Islet of Langerhans (tissue), 1 donor: Measurements from ENCODE around the gene PSMB5.
"Not testable (repeated sequence)": the region's sequence is repeated elsewhere in the genome, so short reads cannot be mapped to it uniquely, and the experiment has no call there.

Experiments used
- FAIRE-seq: peaks from one replicate; lab custom pipeline; 2011; peaks lifted over from hg19 to GRCh38; lab: Jason Lieb, UNC

The PSMB5 gene

DNA sequence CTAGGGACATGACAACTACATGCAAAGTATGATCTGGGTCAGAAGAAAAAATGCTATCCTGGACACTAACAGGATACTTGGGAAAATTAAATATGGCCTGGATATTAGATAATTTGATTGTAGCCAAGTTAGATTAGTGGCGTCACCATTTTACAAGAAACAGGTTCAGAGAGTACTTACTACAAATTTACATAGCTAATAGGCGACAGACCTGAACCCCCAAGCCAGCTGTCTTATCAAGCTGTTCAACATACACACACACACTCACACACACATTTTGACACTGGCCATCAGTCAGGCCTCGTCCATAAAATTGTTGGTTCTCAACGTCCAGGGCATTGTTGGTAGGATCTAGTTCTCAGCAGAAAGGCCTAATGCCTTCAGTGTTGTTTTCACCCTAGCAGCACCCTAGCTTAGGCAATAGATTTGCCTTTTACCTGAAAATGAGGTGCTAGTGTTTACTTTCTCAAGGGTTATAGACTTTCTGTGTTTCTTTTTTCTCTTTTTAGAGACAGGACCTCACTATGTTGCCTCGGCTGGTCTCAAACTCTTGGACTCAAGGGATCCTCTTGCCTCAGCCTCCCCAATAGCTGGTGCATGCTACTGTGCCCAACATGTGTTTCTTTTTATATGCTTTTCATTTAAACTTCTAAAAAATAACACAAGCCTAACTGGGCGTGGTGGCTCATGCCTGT lies 21.5 kb downstream of the PSMB5 start:
- no peak for FAIRE-seq

- no peak for FAIRE-seq
These were observed 24.6 kb downstream of the PSMB5 start, which contains the start of gene C14orf93 for GRCh38 chr14:23009939-23010726. TSS of gene C14orf93 (minus strand) at chr14:23010143. CDS start at chr14:22999023, 11,120 bp downstream.

GRCh38 chr14:23009483-23009938 lies 25.2 kb downstream of the PSMB5 start:
- FAIRE-seq, result peak; percentile 49

- no peak for FAIRE-seq
These were observed 25.9 kb downstream of the PSMB5 start for GRCh38 chr14:23008831-23009230.

DNA sequence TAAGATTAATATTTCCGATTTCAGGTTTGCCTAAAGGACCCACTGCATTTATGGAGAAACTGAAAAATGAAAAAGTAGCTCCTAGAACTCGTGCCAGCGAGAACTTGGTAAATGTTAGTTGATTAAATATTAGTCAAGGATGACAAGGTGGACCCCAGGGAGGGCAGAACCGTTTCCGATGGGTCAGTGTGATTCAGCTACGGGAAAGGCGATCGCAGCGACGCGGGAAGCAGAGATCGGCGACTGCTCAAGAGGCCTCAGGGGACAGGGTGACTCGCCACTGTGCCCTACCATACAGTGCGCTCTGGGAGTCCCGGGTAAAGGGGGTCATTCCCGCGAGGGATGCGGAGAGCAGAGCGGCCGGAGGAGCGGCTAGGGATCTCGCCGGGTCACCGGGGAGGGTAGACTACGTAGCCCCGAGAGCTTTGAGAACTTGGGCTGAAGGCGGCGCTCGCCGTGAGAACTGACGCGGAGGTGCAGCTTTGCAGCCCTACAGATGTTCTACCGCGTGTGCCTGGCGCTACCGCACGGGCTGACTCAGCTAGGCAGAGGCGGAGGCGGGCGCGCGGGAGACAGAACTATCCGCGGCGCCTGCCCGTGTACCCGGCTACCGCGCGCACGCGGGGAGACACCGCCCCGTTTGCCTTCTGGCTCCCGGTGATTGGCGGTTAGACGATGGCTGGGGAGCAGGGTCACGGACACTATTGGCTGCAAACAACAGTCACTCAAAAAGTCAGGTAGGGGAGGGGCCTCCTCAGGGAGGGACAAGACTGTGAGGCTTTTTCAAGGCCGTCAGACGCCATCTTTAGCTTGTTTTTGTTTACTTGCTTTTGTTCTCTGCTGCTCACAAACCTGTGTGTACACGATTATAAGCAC lies 27.9 kb downstream of the PSMB5 start:
- FAIRE-seq, result peak; percentile 13

DNA sequence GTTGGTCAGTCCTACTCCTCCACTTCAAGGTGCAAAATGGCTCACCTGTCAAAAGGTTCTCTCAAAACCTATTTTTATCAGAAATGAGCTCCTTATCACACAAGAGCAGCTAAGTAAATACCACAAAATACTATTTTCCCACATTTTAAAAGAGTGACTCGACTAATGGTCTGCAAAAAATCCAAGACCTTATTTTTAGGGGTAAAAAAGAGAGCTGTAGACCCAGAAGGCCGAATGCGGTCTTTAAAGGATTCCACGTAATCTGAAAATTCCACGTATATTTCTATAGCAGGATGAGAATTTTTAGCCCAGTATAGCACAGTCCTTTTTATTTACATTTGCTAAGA lies 28.5 kb downstream of the PSMB5 start:
- FAIRE-seq, result peak; percentile 30

DNA sequence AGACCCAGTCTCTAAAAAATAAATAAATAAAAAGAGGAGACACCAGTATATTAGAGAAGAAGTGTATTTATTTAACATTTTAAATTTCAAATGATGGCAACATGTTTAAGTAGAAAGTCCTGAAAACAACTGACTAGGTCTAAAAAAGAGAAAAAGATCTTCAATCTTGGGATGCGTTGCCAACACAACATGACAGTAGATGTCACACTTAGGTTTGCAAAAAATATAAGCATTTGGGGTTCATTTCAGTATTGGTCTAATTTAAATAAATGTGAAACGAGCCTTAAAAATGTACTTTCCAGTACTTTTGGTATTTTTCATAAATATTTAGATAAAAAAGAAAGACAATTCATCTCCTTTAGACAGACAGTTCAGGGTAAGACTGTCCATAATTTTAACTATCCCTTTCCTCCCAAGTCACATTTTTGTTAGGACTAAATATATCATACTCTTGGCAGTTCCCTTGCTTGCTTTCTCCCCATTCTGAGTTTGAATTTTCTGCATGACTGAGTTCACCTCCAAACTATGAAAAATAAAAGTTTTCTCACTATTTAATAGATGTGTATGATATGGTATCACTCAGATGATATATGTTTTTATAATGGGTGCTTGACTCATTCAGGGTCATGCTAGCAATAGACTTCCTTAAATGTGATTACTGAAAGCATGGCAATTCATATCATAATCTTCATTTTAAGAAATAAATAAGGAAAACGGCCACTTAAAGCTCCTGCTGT lies 29.1 kb downstream of the PSMB5 start:
- no peak for FAIRE-seq

GRCh38 chr14:23004274-23004673 lies 30.4 kb downstream of the PSMB5 start:
- FAIRE-seq, result not testable (repeated sequence)

DNA sequence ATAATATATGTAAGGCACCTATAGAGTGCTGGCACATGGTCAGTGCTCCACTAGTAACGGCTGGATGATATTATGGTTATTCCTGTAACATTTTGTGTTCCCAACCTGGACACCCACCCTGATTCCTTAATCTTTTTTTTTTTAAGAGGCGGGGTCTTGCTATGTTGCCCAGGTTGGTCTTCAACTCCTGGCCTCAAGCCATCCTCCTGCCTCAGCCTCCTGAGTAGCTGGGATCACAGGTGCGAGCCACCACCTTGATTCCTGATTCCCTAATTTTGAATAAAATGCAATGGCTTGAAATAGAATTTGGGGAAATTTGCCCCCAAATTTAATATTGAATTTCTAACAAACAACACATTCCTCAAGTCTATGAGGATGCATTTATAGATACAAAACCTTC lies 32.1 kb downstream of the PSMB5 start:
- no peak for FAIRE-seq

- no peak for FAIRE-seq
These were observed 33.8 kb downstream of the PSMB5 start for GRCh38 chr14:23000860-23001259.

- no peak for FAIRE-seq
These were observed 36.2 kb downstream of the PSMB5 start for GRCh38 chr14:22998329-22999012.

DNA sequence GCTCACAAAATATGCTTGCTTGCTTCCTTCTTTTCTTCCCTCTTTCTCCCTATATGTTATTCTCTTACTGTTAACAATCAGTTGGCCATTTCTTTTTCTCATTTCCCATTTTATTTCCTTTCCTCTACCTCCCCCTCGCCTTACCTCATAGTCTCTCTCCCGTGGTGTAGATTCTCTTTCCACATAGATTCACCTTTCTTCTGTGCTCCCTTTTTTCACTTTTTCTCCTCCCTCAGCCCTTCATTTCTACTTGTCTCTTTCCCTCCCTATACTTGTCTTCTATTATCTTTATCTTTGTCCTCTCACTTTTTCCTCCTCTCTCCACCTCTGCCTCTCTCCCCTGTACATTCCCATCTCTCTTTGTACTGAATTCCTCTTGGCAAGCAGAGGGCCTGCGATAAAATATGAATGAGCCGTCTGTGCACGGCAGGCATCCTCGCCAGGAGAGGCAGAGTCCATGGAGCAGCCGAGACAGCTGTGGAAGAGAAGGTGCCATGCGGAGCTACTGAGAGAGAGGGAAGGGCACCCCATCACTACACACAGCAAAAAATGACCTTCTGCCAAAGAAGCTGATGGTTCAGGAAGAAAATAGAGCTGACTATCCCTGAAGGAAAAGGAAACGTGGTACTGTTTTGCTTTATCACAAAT lies 36.9 kb downstream of the PSMB5 start:
- FAIRE-seq, result no peak

DNA sequence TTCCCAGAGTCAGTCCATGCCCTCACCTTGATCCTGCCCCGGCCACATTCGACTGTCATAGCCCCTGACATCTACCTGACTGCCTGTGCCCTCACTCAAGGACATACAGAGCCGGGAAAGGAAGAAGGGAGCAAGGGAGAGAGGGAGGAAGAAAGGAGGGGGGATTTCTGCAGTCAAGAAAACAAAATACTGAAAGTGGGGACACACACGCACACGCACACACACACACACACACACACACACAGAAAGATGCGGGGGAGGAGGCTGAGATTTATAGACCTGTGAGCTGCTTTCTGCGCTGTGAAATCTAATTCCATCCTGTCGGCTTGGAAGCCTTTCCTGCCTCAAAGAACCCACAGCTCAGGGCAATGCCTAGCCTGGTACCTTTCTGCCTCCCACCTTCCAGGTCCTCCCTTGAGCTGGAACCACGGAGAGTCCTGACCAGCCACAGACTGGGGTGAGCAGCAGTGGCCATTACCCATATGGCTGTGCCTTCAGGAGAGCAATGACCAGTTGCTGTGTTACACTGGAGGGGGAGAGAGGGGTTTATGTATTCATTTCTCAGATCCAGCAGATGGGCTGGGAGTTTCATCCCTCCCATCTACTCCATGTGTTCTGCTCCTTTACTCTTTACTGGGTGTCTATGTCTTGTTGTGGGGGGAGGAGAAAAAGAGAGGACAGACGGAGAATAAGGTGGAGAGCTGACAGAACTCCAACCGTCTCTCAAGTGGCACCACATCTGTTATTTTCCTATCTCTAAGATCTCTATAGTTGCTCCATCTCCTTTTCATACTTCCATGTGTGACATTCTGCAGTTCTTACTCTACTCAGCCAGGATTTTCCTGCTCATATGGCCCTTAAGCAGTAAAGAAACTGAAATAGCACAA lies 37.7 kb downstream of the PSMB5 start:
- no peak for FAIRE-seq

DNA sequence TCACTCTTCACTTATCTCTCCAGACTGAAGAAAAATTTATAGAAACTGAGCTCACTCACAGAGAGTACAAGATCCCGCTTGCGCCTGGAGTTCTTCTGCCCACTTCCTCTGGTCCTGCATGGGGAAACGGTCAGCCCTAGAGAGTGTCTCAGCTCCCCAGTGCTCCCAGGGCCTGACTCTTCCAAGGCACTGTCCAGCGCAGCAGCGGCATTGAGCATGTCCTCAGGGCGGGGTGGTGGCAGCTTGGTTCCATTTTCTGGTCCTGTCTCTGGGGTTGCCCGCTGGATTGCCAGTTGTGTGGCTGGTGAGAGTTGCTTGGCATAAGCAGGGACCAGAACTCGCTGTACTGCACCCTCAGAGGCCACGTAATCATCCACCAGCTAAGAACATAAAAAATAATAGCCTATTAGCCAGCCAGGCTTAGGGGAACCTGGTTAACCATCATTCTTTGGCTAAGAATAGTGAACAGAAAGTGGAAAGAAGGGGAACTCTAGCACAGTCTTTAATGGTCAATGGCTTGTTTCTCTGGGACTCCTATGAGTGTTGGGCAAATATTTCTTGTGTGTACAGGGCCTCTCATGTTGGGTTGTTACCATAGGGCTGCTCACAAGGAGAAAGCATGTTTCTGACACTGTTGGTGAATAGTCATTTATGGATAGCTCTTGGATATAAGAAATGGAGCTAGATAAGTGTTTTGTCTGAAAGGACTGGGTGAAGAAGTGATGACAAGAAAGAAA lies 38.6 kb downstream of the PSMB5 start:
- no peak for FAIRE-seq

DNA sequence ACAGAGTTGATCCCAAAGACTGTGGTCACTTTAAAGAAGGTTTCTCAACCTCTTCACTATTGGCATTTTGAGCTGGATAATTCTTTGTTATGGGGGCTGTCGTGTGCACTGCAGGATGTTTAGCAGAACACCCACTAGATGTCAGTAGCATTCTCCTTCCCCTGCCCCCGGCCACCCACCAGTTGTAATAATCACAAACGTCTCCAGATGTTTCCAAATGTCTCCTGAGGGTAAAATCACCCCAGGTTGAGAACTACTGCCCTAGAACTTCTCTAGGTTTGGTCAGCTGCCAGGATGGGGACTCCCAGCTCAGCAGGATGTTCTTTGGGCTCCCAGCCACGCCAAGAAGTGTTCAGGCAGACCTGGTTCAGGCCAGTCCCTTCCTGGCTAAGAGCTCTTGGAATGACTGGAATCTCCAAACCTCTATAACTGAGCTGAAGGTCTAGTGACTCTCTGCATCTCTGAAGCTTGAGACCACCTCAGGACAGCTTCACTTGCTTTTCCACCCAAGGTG lies 39.9 kb downstream of the PSMB5 start:
- FAIRE-seq, result no peak

- FAIRE-seq, result no peak
These were observed 41.2 kb downstream of the PSMB5 start for GRCh38 chr14:22993517-22993916.

- FAIRE-seq, result no peak
These were observed 42.8 kb downstream of the PSMB5 start for GRCh38 chr14:22991852-22992251.

- no peak for FAIRE-seq
These were observed 47.4 kb downstream of the PSMB5 start for GRCh38 chr14:22987291-22987690.

GRCh38 chr14:22986508-22987054 lies 48.1 kb downstream of the PSMB5 start:
- no peak for FAIRE-seq
